Activated naive CD4-positive, alpha-beta T cell (primary cell): ENCODE measurements around the gene AICDA.

Source experiments
- DNase-seq, 4 experiments: peaks; one replicate each; lab custom pipeline; 2025; lab: John Stamatoyannopoulos, UW

Gene AICDA

DNA sequence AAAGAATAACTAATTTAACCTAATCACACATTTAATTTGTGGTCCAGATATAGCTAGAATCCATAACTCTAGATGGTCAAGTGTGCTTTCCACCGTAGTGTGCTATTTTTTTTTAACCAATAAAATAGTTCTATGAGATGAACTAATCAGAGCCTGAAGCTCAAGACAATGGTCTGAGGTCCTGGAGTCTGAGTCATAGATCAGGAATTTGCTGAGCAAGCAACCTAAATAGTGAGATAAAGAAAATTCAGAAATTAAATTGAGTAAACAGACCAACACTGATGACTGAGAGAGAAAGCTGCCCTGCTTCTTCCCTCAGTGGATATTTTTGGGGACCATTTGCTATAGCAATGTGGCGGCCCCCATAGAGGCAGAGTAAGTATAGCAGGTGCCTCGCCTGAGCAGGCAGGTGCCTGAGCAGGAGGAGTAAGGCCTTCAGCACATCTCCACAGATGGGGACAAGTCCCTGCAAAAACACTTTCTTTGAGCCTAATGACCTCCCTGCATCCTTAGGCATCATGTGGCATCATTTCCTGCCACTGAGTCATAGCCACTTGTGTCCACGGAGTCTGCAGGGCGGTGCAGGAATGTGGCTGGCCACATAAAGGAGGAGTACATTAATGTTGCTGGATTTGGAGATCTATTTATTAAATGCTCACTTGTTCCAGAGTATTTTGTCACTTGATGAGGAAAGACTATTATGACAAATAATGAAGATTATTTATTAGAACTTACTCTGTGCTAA is 58.0 kb downstream of the AICDA start:
- DNase-seq = no peak

DNA sequence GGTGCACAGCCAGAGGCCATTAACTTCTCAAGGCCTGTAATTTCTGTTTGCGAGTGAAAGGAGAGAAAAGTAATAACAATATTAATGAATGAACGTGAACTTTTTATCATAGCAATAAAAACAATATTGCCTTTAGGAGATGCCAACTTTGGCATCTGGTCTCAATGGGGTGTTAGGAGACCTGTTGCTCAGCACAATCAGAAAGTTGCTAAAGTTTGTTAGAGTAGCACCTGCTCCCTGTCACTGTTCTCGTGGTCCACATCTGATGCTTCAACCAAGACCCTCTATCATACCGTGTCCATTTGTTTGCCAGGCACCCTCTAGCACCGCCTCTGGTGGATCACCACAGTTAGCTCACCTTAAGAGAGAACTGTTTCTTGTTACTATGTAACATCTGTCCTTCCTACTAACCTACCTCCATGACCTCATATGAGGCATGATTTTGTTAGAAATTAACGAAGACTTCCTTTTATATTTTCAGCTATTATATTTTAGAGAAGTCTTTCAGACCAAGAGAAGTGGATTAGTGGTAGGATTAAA is 59.5 kb downstream of the AICDA start:
- no peak for DNase-seq
